K562 (cell line): ENCODE measurements around the gene KCNK7. TPM values are rescaled to one million over a fixed set of nuclear protein-coding genes. Genes with fewer than 3 reads are reported as not detected.

Source experiments
- ARID2 ChIP-seq: fragments of 450-650 bp; IDR thresholded peaks from 2 replicates; pipeline ENCODE4 v1.6.1; 2017; ENCODE audit warnings: antibody characterized with exemption, mild to moderate bottlenecking
- ATF6 ChIP-seq: sonication (generic); formaldehyde crosslinking; IDR thresholded peaks from 2 replicates; pipeline ENCODE4 v1.4.0; 2020; ENCODE audit warnings: mild to moderate bottlenecking, missing genetic modification reagents
- EWSR1 ChIP-seq: fragments of 450-650 bp; IDR thresholded peaks from 2 replicates; pipeline ENCODE4 v1.6.1; 2018; ENCODE audit warnings: borderline replicate concordance, mild to moderate bottlenecking, low read depth, moderate library complexity; ENCODE audit not compliant: partially characterized antibody
- MECOM ChIP-seq: fragments of 250-450 bp; sonication (Bioruptor Pico); IDR thresholded peaks from 2 replicates; pipeline ENCODE4 v1.8.0; 2022; ENCODE audit warnings: inconsistent platforms
- NFYB ChIP-seq: IDR thresholded peaks from 2 replicates; pipeline ENCODE4 v1.6.1; 2011; ENCODE audit warnings: mild to moderate bottlenecking, moderate library complexity; ENCODE audit not compliant: insufficient read length; ENCODE audit errors: extremely low read depth
- NR3C1 ChIP-seq: sonication (generic); formaldehyde crosslinking; IDR thresholded peaks from 2 replicates; pipeline ENCODE4 v1.8.1; 2022; ENCODE audit warnings: missing genetic modification reagents
- PHF8 ChIP-seq: fragments of 200-600 bp; sonication (generic); IDR thresholded peaks from 2 replicates; pipeline ENCODE4 v1.6.1; 2012; ENCODE audit warnings: mixed run types, mild to moderate bottlenecking, inconsistent platforms, low read length, moderate library complexity, borderline replicate concordance
- POLR2G ChIP-seq: fragments of 200-400 bp; formaldehyde crosslinking; IDR thresholded peaks from 2 replicates; pipeline ENCODE4 v1.6.1; 2017; ENCODE audit warnings: low read depth, mild to moderate bottlenecking, antibody characterized with exemption, low read length, moderate library complexity
- SMAD2 ChIP-seq: fragments of 150-350 bp; IDR thresholded peaks from 2 replicates; pipeline ENCODE4 v1.6.1; 2014; ENCODE audit warnings: low read depth, mild to moderate bottlenecking, low read length
- SNIP1 ChIP-seq: fragments of 450-650 bp; IDR thresholded peaks from 2 replicates; pipeline ENCODE4 v1.7.1; 2017; ENCODE audit warnings: low read depth, mild to moderate bottlenecking
- ZNF146 ChIP-seq: IDR thresholded peaks from one replicate; pipeline ENCODE4 v1.6.1; 2018; ENCODE audit warnings: missing compliant biosample characterization; ENCODE audit not compliant: unreplicated experiment
- ZNF695 ChIP-seq: fragments of 450-650 bp; formaldehyde crosslinking; IDR thresholded peaks from 2 replicates; pipeline ENCODE4 v1.4.0; 2020; ENCODE audit warnings: mild to moderate bottlenecking, moderate library complexity
- polyA plus RNA-seq, 8 experiments: library from polyadenylated mRNA; depleted of rRNA in 4 of 8; stranded (reverse) in 5 of 8; unstranded in 3 of 8; fragments of >200 nt; fragmentation: Nextera tagmentation in 2 of 8; fragmentation: Illumina TruSeq in 1 of 8; extraction: Ambion mirVana in 2 of 8; extraction: Trizol in 1 of 8; gene quantifications; 2 replicates each; pipeline versions ENCODE4 v1.2.1 to v1.2.3, GENCODE V29; 2011 to 2014; ENCODE audit warnings: inconsistent platforms in 1 of 8, missing spikeins in 1 of 8
- total RNA-seq, 7 experiments: library from RNA; depleted of rRNA in 6 of 7; stranded (reverse); fragments of >200 nt in 6 of 7; fragmentation: Illumina TruSeq in 2 of 7; extraction: Trizol in 2 of 7; gene quantifications; 2 replicates each; pipeline versions ENCODE4 v1.2.1 to v1.2.3, GENCODE V29; 2011 to 2021; ENCODE audit warnings: low replicate concordance in 1 of 7
- TF ChIP-seq, protein P1 (sequence below): fragments of 250-450 bp; sonication (Bioruptor Pico); IDR thresholded peaks from 2 replicates; pipeline ENCODE4 v1.5.0; 2021
- TF ChIP-seq, protein P2 (sequence below): IDR thresholded peaks from 2 replicates; pipeline ENCODE4 v1.6.1; 2012; ENCODE audit warnings: low read depth, low read length, improper control_type of control experiment, borderline replicate concordance
- TF ChIP-seq, protein P3 (sequence below): conservative IDR thresholded peaks from 2 replicates; pipeline ENCODE4 v1.6.1; 2011; ENCODE audit warnings: low read depth, mild to moderate bottlenecking, low read length; ENCODE audit not compliant: control insufficient read depth

KCNK7 gene
- total and polyA plus RNA-seq, 9 of the 15 experiments (the other 6 are each of a cell fraction or from before 2014, with no cell fraction given), result 0.07 to 0.40 TPM; not detected in 7

- no peak for TF ChIP-seq NR3C1
- TF ChIP-seq SMAD2, result no peak
- TF ChIP-seq, protein P1, sequence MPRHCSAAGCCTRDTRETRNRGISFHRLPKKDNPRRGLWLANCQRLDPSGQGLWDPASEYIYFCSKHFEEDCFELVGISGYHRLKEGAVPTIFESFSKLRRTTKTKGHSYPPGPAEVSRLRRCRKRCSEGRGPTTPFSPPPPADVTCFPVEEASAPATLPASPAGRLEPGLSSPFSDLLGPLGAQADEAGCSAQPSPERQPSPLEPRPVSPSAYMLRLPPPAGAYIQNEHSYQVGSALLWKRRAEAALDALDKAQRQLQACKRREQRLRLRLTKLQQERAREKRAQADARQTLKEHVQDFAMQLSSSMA, result no peak
- TF ChIP-seq EWSR1, result no peak
- no peak for TF ChIP-seq ARID2
- no peak for TF ChIP-seq ZNF695 (CRISPR knock-in tag)
- TF ChIP-seq, protein P2, sequence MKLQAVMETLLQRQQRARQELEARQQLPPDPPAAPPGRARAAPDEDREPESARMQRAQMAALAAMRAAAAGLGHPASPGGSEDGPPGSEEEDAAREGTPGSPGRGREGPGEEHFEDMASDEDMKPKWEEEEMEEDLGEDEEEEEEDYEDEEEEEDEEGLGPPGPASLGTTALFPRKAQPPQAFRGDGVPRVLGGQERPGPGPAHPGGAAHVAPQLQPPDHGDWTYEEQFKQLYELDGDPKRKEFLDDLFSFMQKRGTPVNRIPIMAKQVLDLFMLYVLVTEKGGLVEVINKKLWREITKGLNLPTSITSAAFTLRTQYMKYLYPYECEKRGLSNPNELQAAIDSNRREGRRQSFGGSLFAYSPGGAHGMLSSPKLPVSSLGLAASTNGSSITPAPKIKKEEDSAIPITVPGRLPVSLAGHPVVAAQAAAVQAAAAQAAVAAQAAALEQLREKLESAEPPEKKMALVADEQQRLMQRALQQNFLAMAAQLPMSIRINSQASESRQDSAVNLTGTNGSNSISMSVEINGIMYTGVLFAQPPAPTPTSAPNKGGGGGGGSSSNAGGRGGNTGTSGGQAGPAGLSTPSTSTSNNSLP, result no peak
- TF ChIP-seq POLR2G, result peak; percentile 82
- TF ChIP-seq MECOM, result no peak
- TF ChIP-seq, protein P3, sequence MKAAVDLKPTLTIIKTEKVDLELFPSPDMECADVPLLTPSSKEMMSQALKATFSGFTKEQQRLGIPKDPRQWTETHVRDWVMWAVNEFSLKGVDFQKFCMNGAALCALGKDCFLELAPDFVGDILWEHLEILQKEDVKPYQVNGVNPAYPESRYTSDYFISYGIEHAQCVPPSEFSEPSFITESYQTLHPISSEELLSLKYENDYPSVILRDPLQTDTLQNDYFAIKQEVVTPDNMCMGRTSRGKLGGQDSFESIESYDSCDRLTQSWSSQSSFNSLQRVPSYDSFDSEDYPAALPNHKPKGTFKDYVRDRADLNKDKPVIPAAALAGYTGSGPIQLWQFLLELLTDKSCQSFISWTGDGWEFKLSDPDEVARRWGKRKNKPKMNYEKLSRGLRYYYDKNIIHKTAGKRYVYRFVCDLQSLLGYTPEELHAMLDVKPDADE, result 0 out of 2 replicates have a peak, but pooled peaks have one; percentile 55
- TF ChIP-seq SNIP1, result no peak
- no peak for TF ChIP-seq ATF6 (CRISPR knock-in tag)
- TF ChIP-seq PHF8, result peak; percentile 83
- peak; percentile 99 for TF ChIP-seq NFYB
- no peak for TF ChIP-seq ZNF146 (CRISPR knock-in tag)
- TF ChIP-seq, all 486 proteins: peak for 109
Observed at GRCh38 chr11:65615229-65615949, 19.8 kb upstream of the KCNK7 start, which contains the start of gene PCNX3 (continued).
